Muscle of leg (tissue), 11 donors: ENCODE data around the gene ZNF547. TPM values are rescaled to one million over a fixed set of nuclear protein-coding genes. Genes with fewer than 3 reads are reported as not detected.

Experiments
- DNase-seq: peaks from one replicate; pipeline ENCODE4 v3.0.0; 2013
- H3K27ac ChIP-seq: one replicate; pipeline ENCODE4 v1.5.1; 2013; ENCODE audit warnings: mild to moderate bottlenecking, low read length, control low read depth
- H3K27me3 ChIP-seq: one replicate; pipeline ENCODE4 v1.6.1; 2013; ENCODE audit warnings: low read length; ENCODE audit not compliant: control insufficient read depth, insufficient read depth
- H3K36me3 ChIP-seq: one replicate; pipeline ENCODE4 v1.6.1; 2013; ENCODE audit warnings: low read length; ENCODE audit not compliant: control insufficient read depth, insufficient read depth
- H3K4me1 ChIP-seq: one replicate; pipeline ENCODE4 v1.6.1; 2013; ENCODE audit warnings: low read length; ENCODE audit not compliant: control insufficient read depth, insufficient read depth
- H3K4me3 ChIP-seq: one replicate; pipeline ENCODE4 v1.5.1; 2013; ENCODE audit warnings: low read length, control low read depth
- H3K9me3 ChIP-seq: replicated peaks from 2 replicates; pipeline ENCODE4 v1.6.1; 2013; ENCODE audit warnings: low read depth, low read length; ENCODE audit not compliant: control insufficient read depth
- WGBS: methylation state at CpG from one replicate; pipeline ENCODE4 v1.1.5; 2013; ENCODE audit warnings: missing lambda C conversion rate; ENCODE audit not compliant: insufficient coverage; 5-methylcytosine and 5-hydroxymethylcytosine counted together
- polyA plus RNA-seq, 8 donors: library from polyadenylated mRNA; unstranded; fragments of 120-200 nt; gene quantifications; one replicate each; pipeline versions ENCODE4 v1.2.1 to v1.2.3, GENCODE V29; 2013; ENCODE audit warnings: inconsistent platforms in 1 of 8, low replicate concordance in 1 of 8; ENCODE audit not compliant: insufficient read length in 8 of 8, insufficient read depth in 1 of 8
- total RNA-seq: library from RNA; stranded (reverse); fragments of 120-200 nt; gene quantifications from one replicate; pipeline ENCODE4 v1.2.4, GENCODE V29; 2013

Gene ZNF547
- total and polyA plus RNA-seq, 9 donors = 2.4 to 4.7 (median 3.5) TPM

- no peak for DNase-seq
- H3K4me1 ChIP-seq = peaks cover under 1% of the 10 kb centered on the region
- no peak overlapping the region for H3K4me3 ChIP-seq
- WGBS = 90% methylated on average over 5 of the region's 5 CpGs
- peaks cover 56% of the 10 kb centered on the region for H3K36me3 ChIP-seq
- no peaks in the 10 kb centered on the region for H3K27me3 ChIP-seq
- H3K27ac ChIP-seq = no peak overlapping the region
- H3K9me3 ChIP-seq = peaks cover 8% of the 10 kb centered on the region
Observed at GRCh38 chr19:57395710-57396109, 32.4 kb downstream of the ZNF547 start.

GRCh38 chr19:57398868-57399267 is 35.5 kb downstream of the ZNF547 start:
- Histone ChIP-seq H3K9me3 (peaks cover 15% of the 10 kb centered on the region), H3K4me3 (no peak overlapping the region), H3K4me1 (no peaks in the 10 kb centered on the region), H3K36me3 (peaks cover 49% of the 10 kb centered on the region), H3K27me3 (no peaks in the 10 kb centered on the region), H3K27ac (no peak overlapping the region)
- DNase-seq = no peak
- WGBS = 100% methylated on average over 1 of the region's 5 CpGs

GRCh38 chr19:57403737-57404563 is 40.6 kb downstream of the ZNF547 start:
- H3K4me1 ChIP-seq = no peaks in the 10 kb centered on the region
- DNase-seq = no peak
- WGBS = 94% methylated on average over 6 of the region's 9 CpGs

GRCh38 chr19:57406516-57407123 is 43.3 kb downstream of the ZNF547 start:
- Histone ChIP-seq H3K36me3 (no peaks in the 10 kb centered on the region), H3K27me3 (no peaks in the 10 kb centered on the region), H3K9me3 (peaks cover 8% of the 10 kb centered on the region), H3K4me3 (no peak overlapping the region), H3K27ac (no peak overlapping the region), H3K4me1 (peaks cover 5% of the 10 kb centered on the region)
- WGBS = 13% methylated on average over 7 of the region's 8 CpGs
- DNase-seq = peak; percentile 34

More at GRCh38 chr19:57403737-57404563, 40.6 kb downstream of the ZNF547 start:
- H3K27ac ChIP-seq = no peak overlapping the region
- H3K9me3 ChIP-seq = peaks cover 8% of the 10 kb centered on the region
- peaks cover 7% of the 10 kb centered on the region for H3K36me3 ChIP-seq
- H3K27me3 ChIP-seq = no peaks in the 10 kb centered on the region
- H3K4me3 ChIP-seq = no peak overlapping the region

- no peaks in the 10 kb centered on the region for H3K9me3 ChIP-seq
- H3K4me3 ChIP-seq = peak within 1 kb of the TSS; percentile 99
- peaks cover 24% of the 10 kb centered on the region for H3K36me3 ChIP-seq
- DNase-seq = peak; percentile 99
- peak within 1 kb of the TSS; percentile 59 for H3K27ac ChIP-seq
- under 1% methylated on average over 52 of the region's 55 CpGs for WGBS
- H3K27me3 ChIP-seq = no peaks in the 10 kb centered on the region
- H3K4me1 ChIP-seq = peaks cover 11% of the 10 kb centered on the region
Observed at GRCh38 chr19:57410877-57411671, 47.7 kb downstream of the ZNF547 start, which contains the start of gene ZNF17. TSS of gene ZNF17 (plus strand) at chr19:57411161. CDS start at chr19:57413616, 2,455 bp downstream.

- DNase-seq = no peak
- Histone ChIP-seq H3K4me3 (no peak overlapping the region), H3K27me3 (no peaks in the 10 kb centered on the region), H3K9me3 (peaks cover 15% of the 10 kb centered on the region), H3K4me1 (no peaks in the 10 kb centered on the region), H3K36me3 (peaks cover 57% of the 10 kb centered on the region), H3K27ac (no peak overlapping the region)
- 100% methylated on average over 2 of the region's 4 CpGs for WGBS
Observed at GRCh38 chr19:57419439-57419838, 56.1 kb downstream of the ZNF547 start.

- WGBS = no CpG with 5 or more reads among the region's 3 CpGs
- peaks cover 43% of the 10 kb centered on the region for H3K36me3 ChIP-seq
- no peak overlapping the region for H3K27ac ChIP-seq
- H3K4me3 ChIP-seq = no peak overlapping the region
- H3K9me3 ChIP-seq = peaks cover 15% of the 10 kb centered on the region
- no peaks in the 10 kb centered on the region for H3K27me3 ChIP-seq
- DNase-seq = no peak
- H3K4me1 ChIP-seq = no peaks in the 10 kb centered on the region
Observed at GRCh38 chr19:57421037-57421436, 57.7 kb downstream of the ZNF547 start.

Other genes with a start within 250 kb of the ZNF547 start
- not detected for gene USP29, start 243.6 kb upstream of the ZNF547 start, total RNA-seq
- gene USP29, start 243.6 kb upstream of the ZNF547 start, polyA plus RNA-seq = not detected
- gene ZIM3, start 218.3 kb upstream of the ZNF547 start, total RNA-seq = not detected
- not detected for gene ZIM3, start 218.3 kb upstream of the ZNF547 start, polyA plus RNA-seq
- gene DUXA, start 196.1 kb upstream of the ZNF547 start, total RNA-seq = not detected
- not detected for gene DUXA, start 196.1 kb upstream of the ZNF547 start, polyA plus RNA-seq
- gene ZNF264, start 172.1 kb upstream of the ZNF547 start, total RNA-seq = 36.2 TPM
- gene ZNF264, start 172.1 kb upstream of the ZNF547 start, polyA plus RNA-seq = 10 to 100 TPM in 6 of 8 donors, 1 to 10 TPM in 2; 7.9 to 13.1 (median 10.3) TPM
- 1.0 TPM for gene AURKC, start 132.5 kb upstream of the ZNF547 start, total RNA-seq
- gene AURKC, start 132.5 kb upstream of the ZNF547 start, polyA plus RNA-seq = 1 to 10 TPM in 5 of 8 donors, under 1 TPM in 3; 0.53 to 2.3 (median 1.2) TPM
- 23.3 TPM for gene ZNF805, start 122.9 kb upstream of the ZNF547 start, total RNA-seq
- gene ZNF805, start 122.9 kb upstream of the ZNF547 start, polyA plus RNA-seq = 1 to 10 TPM; 2.8 to 5.7 (median 4.5) TPM
- 56.8 TPM for gene ZNF460, start 83.1 kb upstream of the ZNF547 start, total RNA-seq
- gene ZNF460, start 83.1 kb upstream of the ZNF547 start, polyA plus RNA-seq = 1 to 10 TPM; 1.2 to 4.2 (median 2.9) TPM
- 13.8 TPM for gene ZNF543, start 43.1 kb upstream of the ZNF547 start, total RNA-seq
- gene ZNF543, start 43.1 kb upstream of the ZNF547 start, polyA plus RNA-seq = 1 to 10 TPM; 4.4 to 7.3 (median 5.5) TPM
- 11.4 TPM for gene ZNF304, start 12.3 kb upstream of the ZNF547 start, total RNA-seq
- gene ZNF304, start 12.3 kb upstream of the ZNF547 start, polyA plus RNA-seq = 10 to 100 TPM in 1 of 8 donors, 1 to 10 TPM in 7; 8.3 to 10.6 (median 9.0) TPM
- gene TRAPPC2B, start within 50 bp of the ZNF547 start, total RNA-seq = 20.7 TPM
- gene TRAPPC2B, start within 50 bp of the ZNF547 start, polyA plus RNA-seq = 10 to 100 TPM; 11.8 to 16.6 (median 13.6) TPM
- gene ZNF548, start 26.3 kb downstream of the ZNF547 start, total RNA-seq = 19.6 TPM
- gene ZNF548, start 26.3 kb downstream of the ZNF547 start, polyA plus RNA-seq = 10 to 100 TPM; 11.8 to 18.6 (median 14.3) TPM
- 12.5 TPM for gene ZNF17, start 47.6 kb downstream of the ZNF547 start, total RNA-seq
- 1 to 10 TPM; 5.6 to 8.5 (median 6.6) TPM for gene ZNF17, start 47.6 kb downstream of the ZNF547 start, polyA plus RNA-seq
- gene ZNF749, start 71.8 kb downstream of the ZNF547 start, total RNA-seq = 11.3 TPM
- gene ZNF749, start 71.8 kb downstream of the ZNF547 start, polyA plus RNA-seq = 1 to 10 TPM; 3.8 to 8.0 (median 6.0) TPM
- gene VN1R1, start 93.6 kb downstream of the ZNF547 start, total RNA-seq = 1.5 TPM
- 1 to 10 TPM in 7 of 8 donors, under 1 TPM in 1; 0.97 to 2.4 (median 1.2) TPM for gene VN1R1, start 93.6 kb downstream of the ZNF547 start, polyA plus RNA-seq
- 21.7 TPM for gene ZNF772, start 114.0 kb downstream of the ZNF547 start, total RNA-seq
- 10 to 100 TPM in 1 of 8 donors, 1 to 10 TPM in 7; 5.7 to 10.1 (median 8.4) TPM for gene ZNF772, start 114.0 kb downstream of the ZNF547 start, polyA plus RNA-seq
- 11.3 TPM for gene ZNF419, start 124.2 kb downstream of the ZNF547 start, total RNA-seq
- gene ZNF419, start 124.2 kb downstream of the ZNF547 start, polyA plus RNA-seq = 10 to 100 TPM in 2 of 8 donors, 1 to 10 TPM in 6; 7.8 to 10.9 (median 9.2) TPM
- 11.8 TPM for gene ZNF773, start 136.4 kb downstream of the ZNF547 start, total RNA-seq
- gene ZNF773, start 136.4 kb downstream of the ZNF547 start, polyA plus RNA-seq = 1 to 10 TPM; 5.5 to 8.7 (median 7.0) TPM
- 7.4 TPM for gene ZNF549, start 163.8 kb downstream of the ZNF547 start, total RNA-seq
- 1 to 10 TPM; 5.6 to 8.6 (median 6.5) TPM for gene ZNF549, start 163.8 kb downstream of the ZNF547 start, polyA plus RNA-seq
- 11.6 TPM for gene ZNF550, start 196.3 kb downstream of the ZNF547 start, total RNA-seq
- 10 to 100 TPM in 6 of 8 donors, 1 to 10 TPM in 2; 8.2 to 13.9 (median 10.7) TPM for gene ZNF550, start 196.3 kb downstream of the ZNF547 start, polyA plus RNA-seq
- gene ZNF416, start 215.4 kb downstream of the ZNF547 start, total RNA-seq = 6.4 TPM
- gene ZNF416, start 215.4 kb downstream of the ZNF547 start, polyA plus RNA-seq = 1 to 10 TPM; 3.8 to 6.1 (median 4.9) TPM
- gene ZIK1, start 220.6 kb downstream of the ZNF547 start, total RNA-seq = 9.2 TPM
- gene ZIK1, start 220.6 kb downstream of the ZNF547 start, polyA plus RNA-seq = 1 to 10 TPM; 4.7 to 7.2 (median 5.8) TPM
- gene ZNF530, start 236.3 kb downstream of the ZNF547 start, total RNA-seq = 3.9 TPM
- gene ZNF530, start 236.3 kb downstream of the ZNF547 start, polyA plus RNA-seq = 1 to 10 TPM; 2.7 to 4.6 (median 3.4) TPM